ENCODE measurements around the gene EFCAB14.

- TF ChIP-seq CTCF (IDR thresholded peaks at IDR 0.05; ENCODE audit: poor library complexity), result no peak
- no peak for TF ChIP-seq EZH2phosphoT487 (IDR thresholded peaks at IDR 0.05; ENCODE audit: low read depth, severe bottlenecking, unreplicated experiment)
- TF ChIP-seq EZH2 (IDR thresholded peaks at IDR 0.05; ENCODE audit: borderline replicate concordance), result no peak
Observed at GRCh38 chr1:46767649-46768282, 48.9 kb upstream of the EFCAB14 start.
